A375 (cell line): ENCODE results near the gene KCNIP2. TPM values are rescaled to one million over a fixed set of nuclear protein-coding genes. Genes with fewer than 3 reads are reported as not detected.

Experiments used
- total RNA-seq: library from RNA; depleted of rRNA; stranded (reverse); fragments of >200 nt; shearing (Covaris generic); gene quantifications from 2 replicates; pipeline ENCODE4 v1.2.3, GENCODE V29; 2014; rRNA removed

Gene KCNIP2
- total RNA-seq, result 0.29 and 0.45 TPM in 2 replicates

DNA sequence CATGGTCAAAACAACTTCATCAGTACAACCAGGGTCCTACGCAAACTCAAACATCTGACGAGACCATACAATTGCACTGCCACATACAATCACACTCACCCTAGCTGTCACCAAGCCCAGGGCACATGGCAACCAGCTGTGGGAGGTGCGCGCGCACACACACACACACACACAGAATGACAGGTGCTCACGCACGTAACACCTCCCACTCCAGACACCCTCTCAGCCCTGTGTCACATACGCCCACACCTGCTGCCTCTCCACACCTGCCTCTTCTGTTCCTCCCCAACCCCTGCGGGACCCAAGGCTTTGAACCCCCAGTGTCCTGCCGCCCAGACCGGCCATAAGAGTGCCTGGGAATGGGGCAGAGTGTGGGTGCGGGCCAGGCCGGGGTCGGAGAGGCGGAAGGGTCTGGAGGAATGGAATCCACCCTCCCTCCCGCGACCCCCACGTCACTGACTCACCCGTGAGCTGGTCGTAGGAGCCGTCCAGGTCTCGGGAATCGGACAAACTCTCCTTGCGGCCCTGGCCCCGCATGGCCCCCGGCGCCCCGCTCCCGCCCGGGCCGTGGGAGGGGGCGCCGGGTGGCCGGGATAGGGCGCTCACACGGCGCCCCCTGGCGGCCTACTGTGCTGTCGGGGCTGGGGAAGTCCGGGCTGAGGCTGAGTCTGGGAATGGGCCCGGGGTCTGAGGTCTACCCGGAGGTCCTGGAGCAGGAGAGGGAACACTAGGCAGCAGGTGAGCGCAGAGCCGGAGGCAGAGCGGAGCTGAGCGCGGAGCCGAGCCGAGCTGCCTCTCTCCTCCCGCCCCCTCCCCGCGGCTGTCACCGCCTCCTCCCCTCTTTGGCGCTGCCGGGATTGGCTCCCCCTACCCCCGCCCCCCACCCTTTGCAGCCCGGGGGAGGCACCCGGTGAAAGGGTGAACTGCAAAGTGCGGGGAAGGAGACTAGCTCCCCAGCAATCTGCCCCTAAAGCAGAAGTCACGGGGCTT, at the start of gene KCNIP2:
KCNIP2 (minus strand) TSS at position 769 of the 990 bp plus-strand sequence; CDS start at position 537, 232 bp downstream.

GRCh38 chr10:101818119-101818871, 25.3 kb downstream of the KCNIP2 start, which contains the start of gene OGA:
OGA (minus strand) TSS chr10:101818444; CDS start chr10:101818022, 422 bp downstream.

DNA sequence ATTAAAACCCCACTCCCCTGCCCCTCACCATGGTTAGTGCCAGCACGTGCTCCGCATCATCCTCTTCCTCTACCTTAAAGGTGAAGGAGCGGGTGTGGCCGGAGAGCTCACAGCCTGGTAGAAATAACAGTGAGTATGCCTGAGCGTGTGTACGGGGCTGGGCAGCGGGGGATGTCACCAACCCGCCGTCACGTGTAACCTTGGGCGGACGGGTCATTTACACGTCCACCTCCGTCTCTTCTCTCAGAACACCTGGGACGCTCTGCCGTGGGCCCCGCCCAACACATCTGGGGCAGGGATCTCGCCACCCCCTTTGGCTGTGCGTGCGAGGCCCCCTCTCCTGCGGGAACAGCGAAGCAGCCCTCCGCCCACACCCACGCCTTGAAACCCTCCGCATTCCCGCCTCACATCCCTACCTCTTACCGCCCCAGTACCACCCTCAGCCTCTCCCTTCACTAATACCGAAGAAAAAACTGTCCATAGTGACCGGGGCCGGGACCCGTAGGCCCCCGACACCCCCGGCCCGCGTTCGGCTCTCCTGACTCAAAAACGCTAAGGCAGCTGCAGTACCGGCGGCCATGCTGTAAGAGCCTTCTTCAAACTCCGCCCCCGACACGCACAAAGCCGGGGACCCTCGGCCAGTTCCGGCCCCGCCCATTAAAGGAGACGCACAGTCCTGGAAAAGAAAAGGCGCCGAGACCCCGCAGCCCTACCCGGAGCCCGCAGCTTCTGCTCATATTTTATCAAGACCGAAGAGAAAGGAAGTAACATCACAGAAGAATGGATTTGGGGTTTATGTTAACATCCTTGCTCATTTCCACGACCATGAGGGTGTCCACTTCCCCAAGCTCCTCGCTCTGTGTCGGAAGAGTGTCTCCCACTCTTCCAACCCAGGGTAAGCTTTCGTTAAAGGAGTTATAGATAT, 60.5 kb downstream of the KCNIP2 start, which contains the start of gene NPM3:
NPM3 (minus strand) TSS at position 636 of the 925 bp plus-strand sequence; CDS start at position 580, 56 bp downstream.

Other genes with a start within 250 kb of the KCNIP2 start
- gene FBXW4, start 148.6 kb downstream of the KCNIP2 start, total RNA-seq, result 23.7 and 25.6 TPM in 2 replicates
- gene FGF8, start 67.7 kb downstream of the KCNIP2 start, total RNA-seq, result 0.40 TPM in 1 of 2 replicates, not detected in the other
- gene NPM3, start 60.4 kb downstream of the KCNIP2 start, total RNA-seq, result 115 and 118 TPM in 2 replicates
- gene OGA, start 25.4 kb downstream of the KCNIP2 start, total RNA-seq, result 77.4 and 86.6 TPM in 2 replicates
- gene ARMH3, start 212.4 kb upstream of the KCNIP2 start, total RNA-seq, result 9.6 and 11.7 TPM in 2 replicates
- gene HPS6, start 221.5 kb upstream of the KCNIP2 start, total RNA-seq, result 31.3 and 35.3 TPM in 2 replicates